HAP-1 (cell line): Measurements from ENCODE around the gene ZNF48.
A peak's percentile ranks its signal among the peaks of the same experiment; 100 is the strongest.

Experiments
- DNase-seq, 2 experiments: peaks; one replicate each; pipeline ENCODE4 v3.0.0-alpha.2; 2016 to 2020; ENCODE audit warnings: low spot score in 2 of 2
- H3K27me3 ChIP-seq: fragments of 250-450 bp; sonication (Bioruptor Pico); 2 replicates; pipeline ENCODE4 v1.5.1; 2020; ENCODE audit warnings: low read depth, mild to moderate bottlenecking, moderate library complexity
- H3K36me3 ChIP-seq: fragments of 250-450 bp; sonication (Bioruptor Pico); replicated peaks from 2 replicates; pipeline ENCODE4 v1.5.1; 2020; ENCODE audit warnings: mild to moderate bottlenecking
- H3K4me1 ChIP-seq: fragments of 250-450 bp; sonication (Bioruptor Pico); 2 replicates; pipeline ENCODE4 v1.5.1; 2020; ENCODE audit warnings: mild to moderate bottlenecking
- H3K4me3 ChIP-seq: fragments of 250-450 bp; sonication (Bioruptor Pico); 2 replicates; pipeline ENCODE4 v1.5.1; 2020; ENCODE audit warnings: mild to moderate bottlenecking, moderate library complexity
- H3K9me3 ChIP-seq: fragments of 250-450 bp; sonication (Bioruptor Pico); 2 replicates; pipeline ENCODE4 v1.5.1; 2020; ENCODE audit warnings: mild to moderate bottlenecking, moderate library complexity
- in situ Hi-C: fragments of 300-500 bp; cut with MboI; formaldehyde crosslinking; loops from 3 replicates; pipeline ENCODE4 v1.14.3; 2020; ENCODE audit warnings: low sequenced_read_pairs, inconsistent platforms, mixed read lengths

The ZNF48 gene

GRCh38 chr16:30397056-30397455 lies 1.8 kb downstream of the ZNF48 start:
- H3K4me3 ChIP-seq: no peak overlapping the region
- in situ Hi-C loops: loop anchor here (25.0 kb wide), 2 partner anchors 310 to 515 kb away; partner anchors contain the start of genes FBXL19, PPP4C, TBX6 and YPEL3

GRCh38 chr16:30397776-30398660 lies 2.8 kb downstream of the ZNF48 start:
- H3K9me3 ChIP-seq: no peaks in the 10 kb centered on the region
- peaks cover 18% of the 10 kb centered on the region for H3K36me3 ChIP-seq
- H3K4me3 ChIP-seq: no peak overlapping the region
- peaks cover 21% of the 10 kb centered on the region for H3K4me1 ChIP-seq
- H3K27me3 ChIP-seq: no peaks in the 10 kb centered on the region
- DNase-seq: no peak
- in situ Hi-C loops: loop anchor here (25.0 kb wide), 2 partner anchors 311 to 514 kb away; partner anchors contain the start of genes FBXL19, PPP4C, TBX6 and YPEL3

More at GRCh38 chr16:30397056-30397455, 1.8 kb downstream of the ZNF48 start:
- no peaks in the 10 kb centered on the region for H3K9me3 ChIP-seq
- no peak for DNase-seq
- peaks cover 18% of the 10 kb centered on the region for H3K36me3 ChIP-seq
- H3K27me3 ChIP-seq: no peaks in the 10 kb centered on the region
- H3K4me1 ChIP-seq: peaks cover 21% of the 10 kb centered on the region

DNA sequence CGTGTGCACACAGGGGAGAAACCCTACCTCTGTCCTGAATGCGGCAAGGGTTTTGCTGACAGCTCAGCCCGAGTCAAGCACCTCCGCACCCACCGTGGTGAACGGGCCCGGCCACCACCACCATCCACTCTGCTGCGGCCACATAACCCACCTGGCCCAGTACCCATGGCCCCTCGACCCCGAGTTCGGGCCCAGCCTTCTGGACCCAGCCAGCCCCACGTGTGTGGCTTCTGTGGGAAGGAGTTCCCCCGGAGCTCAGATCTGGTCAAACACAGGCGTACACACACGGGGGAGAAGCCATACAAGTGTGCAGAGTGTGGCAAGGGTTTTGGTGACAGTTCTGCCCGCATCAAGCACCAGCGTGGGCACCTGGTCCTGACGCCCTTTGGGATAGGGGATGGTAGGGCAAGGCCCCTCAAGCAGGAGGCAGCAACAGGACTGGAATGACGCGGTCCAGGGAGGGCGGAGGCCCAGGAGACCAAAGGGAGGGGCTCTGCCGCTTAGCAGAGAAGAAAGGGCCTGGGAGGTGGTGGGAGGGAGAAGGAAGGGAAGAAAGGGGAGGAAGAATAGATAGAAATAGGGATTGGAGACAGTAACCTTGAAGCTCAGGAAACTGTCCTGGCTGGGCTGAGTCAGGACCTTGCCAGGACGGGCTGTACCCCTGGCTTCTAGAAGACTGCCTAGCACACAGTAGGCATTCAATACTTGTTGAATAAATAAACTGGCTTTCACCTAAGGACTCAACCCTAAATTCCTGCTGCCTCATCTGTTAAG lies 3.6 kb downstream of the ZNF48 start:
- in situ Hi-C loops: loop anchor here (25.0 kb wide), 2 partner anchors 312 to 513 kb away; partner anchors contain the start of genes FBXL19, PPP4C, TBX6 and YPEL3
- Histone ChIP-seq H3K9me3 (no peaks in the 10 kb centered on the region), H3K4me3 (no peak overlapping the region), H3K4me1 (peaks cover 21% of the 10 kb centered on the region), H3K27me3 (no peaks in the 10 kb centered on the region), H3K36me3 (peaks cover 18% of the 10 kb centered on the region)
- DNase-seq: peak in 1 of 2 experiments; percentile 60

DNA sequence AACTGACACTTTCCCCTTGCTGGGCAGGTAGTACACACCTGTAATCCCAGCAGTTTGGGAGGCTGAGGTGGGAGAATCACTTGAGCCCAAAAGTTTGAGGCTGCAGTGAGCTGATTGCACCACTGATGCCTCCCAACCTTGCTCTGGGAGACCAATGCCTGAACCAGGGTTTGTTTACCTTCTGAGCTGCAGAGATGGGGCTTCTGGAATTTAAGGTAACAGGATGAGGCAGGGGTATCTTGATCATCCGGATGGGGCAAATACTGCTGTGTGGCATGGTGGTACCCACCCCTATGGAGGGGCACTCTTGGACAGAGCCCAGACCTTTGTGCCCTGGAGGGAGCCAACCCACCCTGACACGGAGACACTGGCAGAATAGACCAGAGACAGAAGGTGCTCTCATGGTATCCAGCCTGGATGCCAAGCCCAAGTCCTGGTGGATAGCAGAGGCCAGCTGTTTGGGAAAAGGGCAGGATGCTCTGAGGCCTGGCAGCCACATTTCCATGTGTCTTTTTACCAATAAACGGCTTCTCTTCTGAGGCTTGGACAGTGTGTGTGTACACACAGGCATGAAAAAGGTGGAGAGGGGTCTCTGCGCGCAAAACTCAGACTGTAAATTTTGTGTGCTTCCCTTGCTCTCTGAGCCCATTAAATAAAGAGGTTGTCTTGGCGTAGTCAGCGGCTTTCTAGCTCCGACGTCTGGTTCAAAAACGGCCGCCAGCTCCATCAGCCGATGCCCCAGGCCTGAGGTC lies 4.4 kb downstream of the ZNF48 start:
- H3K27me3 ChIP-seq: no peaks in the 10 kb centered on the region
- H3K36me3 ChIP-seq: peaks cover 18% of the 10 kb centered on the region
- DNase-seq: no peak
- H3K9me3 ChIP-seq: no peaks in the 10 kb centered on the region
- in situ Hi-C loops: loop anchor here (25.0 kb wide), 2 partner anchors 312 to 513 kb away; partner anchors contain the start of genes FBXL19, PPP4C, TBX6 and YPEL3
- peaks cover 17% of the 10 kb centered on the region for H3K4me1 ChIP-seq
- H3K4me3 ChIP-seq: peak overlapping the region; percentile 42

- H3K27me3 ChIP-seq: no peaks in the 10 kb centered on the region
- no peak for DNase-seq
- in situ Hi-C loops: no loop called here
These were observed 6.7 kb downstream of the ZNF48 start for GRCh38 chr16:30401768-30402425.

GRCh38 chr16:30406795-30407101 lies 11.5 kb downstream of the ZNF48 start:
- Histone ChIP-seq H3K27me3 (no peaks in the 10 kb centered on the region), H3K36me3 (peaks cover 25% of the 10 kb centered on the region), H3K4me1 (peaks cover 14% of the 10 kb centered on the region), H3K4me3 (peak overlapping the region; percentile 84), H3K9me3 (no peaks in the 10 kb centered on the region)
- in situ Hi-C loops: no loop called here
- DNase-seq: no peak

More at GRCh38 chr16:30401768-30402425, 6.7 kb downstream of the ZNF48 start:
- H3K4me1 ChIP-seq: peaks cover 17% of the 10 kb centered on the region
- no peaks in the 10 kb centered on the region for H3K9me3 ChIP-seq
- H3K4me3 ChIP-seq: no peak overlapping the region
- H3K36me3 ChIP-seq: peaks cover 18% of the 10 kb centered on the region

DNA sequence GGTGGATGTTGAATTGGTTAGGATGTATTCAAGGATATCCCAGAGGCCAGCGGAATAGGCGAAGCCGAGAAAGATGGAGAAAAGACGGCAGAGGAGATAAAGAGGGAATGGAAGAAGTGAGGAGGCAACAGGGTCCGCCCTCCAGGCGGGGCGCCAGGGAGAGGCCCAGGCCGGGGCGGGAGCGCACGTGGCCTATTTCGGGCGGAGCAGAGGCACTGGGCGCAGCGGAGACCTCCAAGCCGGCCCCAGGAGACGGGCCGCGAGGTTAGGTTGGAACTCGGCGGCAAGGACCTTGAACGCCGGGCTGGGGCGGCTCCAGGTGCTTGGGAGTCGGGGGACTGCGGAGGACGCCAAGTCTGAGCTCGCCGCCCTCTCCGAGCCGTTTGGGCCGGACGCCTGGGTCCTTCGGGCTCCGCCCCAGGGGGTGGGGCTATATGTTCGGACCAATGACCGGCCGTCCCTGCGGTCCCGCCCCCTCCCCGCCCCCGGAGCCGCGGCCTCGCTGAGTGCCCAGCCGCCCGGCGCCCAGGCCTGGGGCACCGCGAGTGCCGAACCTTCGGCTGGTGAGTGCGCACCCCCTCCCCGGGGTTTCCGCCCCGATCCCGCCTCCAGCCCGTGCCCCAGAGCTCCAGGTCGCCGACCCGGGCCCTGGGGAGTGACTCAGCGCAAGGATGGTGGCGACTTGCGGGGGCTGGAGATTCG lies 12.0 kb downstream of the ZNF48 start, which contains the start of gene ZNF771:
Gene ZNF771 (plus strand): TSS at position 505 of the 702 bp plus-strand sequence. CDS start 448 bp downstream, outside the sequence.
- DNase-seq: peak; percentile 84 to 97
- in situ Hi-C loops: no loop called here
- no peaks in the 10 kb centered on the region for H3K9me3 ChIP-seq
- peaks cover 14% of the 10 kb centered on the region for H3K4me1 ChIP-seq
- H3K4me3 ChIP-seq: peak within 1 kb of the TSS; percentile 84
- H3K36me3 ChIP-seq: peaks cover 30% of the 10 kb centered on the region
- H3K27me3 ChIP-seq: no peaks in the 10 kb centered on the region

DNA sequence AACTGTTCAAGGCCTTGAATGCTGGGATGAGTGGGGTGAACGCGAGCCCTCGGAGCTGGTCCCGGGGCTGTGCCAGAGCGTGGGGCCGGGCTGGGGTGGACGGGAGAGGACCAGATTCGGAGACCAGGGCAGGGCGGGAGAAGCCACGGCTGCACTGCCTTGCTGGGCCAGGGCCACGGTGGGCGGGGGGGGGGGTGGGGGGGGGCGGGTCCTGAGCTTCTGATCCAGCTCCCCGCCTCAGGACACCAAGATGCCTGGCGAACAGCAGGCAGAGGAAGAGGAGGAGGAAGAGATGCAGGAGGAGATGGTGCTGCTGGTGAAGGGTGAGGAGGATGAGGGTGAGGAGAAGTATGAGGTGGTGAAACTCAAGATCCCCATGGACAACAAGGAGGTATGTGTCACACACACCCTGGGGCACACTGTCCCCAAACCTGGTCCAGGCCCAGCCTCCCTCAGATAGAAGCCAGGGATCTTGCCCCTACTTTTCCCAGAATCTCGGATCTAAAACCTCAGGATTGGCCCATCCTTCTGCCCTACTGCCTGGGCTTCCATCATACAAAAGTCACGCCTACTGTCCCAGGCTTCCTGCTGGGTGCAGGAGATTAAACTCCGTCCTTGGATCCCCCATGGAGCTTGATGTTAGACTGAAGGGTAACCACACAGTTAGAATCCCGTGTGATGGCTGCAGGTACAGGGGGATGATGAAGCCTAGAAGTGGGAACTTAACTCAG lies 12.7 kb downstream of the ZNF48 start:
- peak overlapping the region; percentile 84 for H3K4me3 ChIP-seq
- peak in 1 of 2 experiments; percentile 55 for DNase-seq
- peaks cover 14% of the 10 kb centered on the region for H3K4me1 ChIP-seq
- peaks cover 33% of the 10 kb centered on the region for H3K36me3 ChIP-seq
- no peaks in the 10 kb centered on the region for H3K9me3 ChIP-seq
- no peaks in the 10 kb centered on the region for H3K27me3 ChIP-seq
- in situ Hi-C loops: no loop called here

- H3K9me3 ChIP-seq: no peaks in the 10 kb centered on the region
- peak overlapping the region; percentile 1; the same call in 1 of the 2 replicates for H3K4me3 ChIP-seq
- no peaks in the 10 kb centered on the region for H3K27me3 ChIP-seq
- H3K36me3 ChIP-seq: peaks cover 47% of the 10 kb centered on the region
- peak; percentile 86 to 97 for DNase-seq
- H3K4me1 ChIP-seq: peaks cover 14% of the 10 kb centered on the region
- in situ Hi-C loops: no loop called here
These were observed 14.2 kb downstream of the ZNF48 start for GRCh38 chr16:30409125-30410060.

DNA sequence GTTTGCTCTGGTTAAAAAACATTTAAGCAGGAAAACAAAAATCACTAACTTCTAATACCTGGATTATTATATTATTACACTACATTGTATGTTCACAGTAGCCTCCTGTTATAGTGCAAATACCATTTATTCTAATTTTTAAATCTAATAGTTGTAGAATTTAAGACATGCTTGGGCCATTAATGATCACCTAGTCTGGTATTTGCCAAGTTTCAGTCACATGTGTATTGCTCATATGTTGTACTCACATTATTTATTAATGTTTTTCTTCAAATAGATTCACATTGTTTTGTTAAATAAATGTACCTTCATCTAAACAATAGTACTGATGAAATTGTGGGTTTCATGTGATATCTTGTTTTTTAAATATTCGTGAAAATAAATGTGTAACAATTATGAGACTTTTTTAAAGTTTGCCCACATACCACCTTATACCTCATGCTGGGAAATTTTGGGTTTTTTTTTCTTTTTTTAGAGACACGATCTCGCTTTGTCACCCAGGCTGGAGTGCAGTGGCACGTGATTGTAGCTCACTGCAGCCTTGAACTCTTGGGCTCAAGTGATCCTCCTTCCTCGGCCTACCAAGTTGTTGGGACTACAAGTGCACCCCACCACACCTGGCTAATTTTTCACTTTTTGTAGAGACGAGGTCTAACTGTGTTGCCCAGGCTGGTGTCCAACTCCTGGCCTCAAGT lies 18.0 kb downstream of the ZNF48 start:
- no peak for DNase-seq
- Histone ChIP-seq H3K4me3 (no peak overlapping the region), H3K9me3 (no peaks in the 10 kb centered on the region), H3K4me1 (peaks cover 16% of the 10 kb centered on the region), H3K27me3 (no peaks in the 10 kb centered on the region), H3K36me3 (peaks cover 47% of the 10 kb centered on the region)
- in situ Hi-C loops: no loop called here

- H3K4me1 ChIP-seq: peaks cover 15% of the 10 kb centered on the region
- H3K36me3 ChIP-seq: peaks cover 49% of the 10 kb centered on the region
- in situ Hi-C loops: no loop called here
- no peak for DNase-seq
- H3K9me3 ChIP-seq: no peaks in the 10 kb centered on the region
- no peak overlapping the region for H3K4me3 ChIP-seq
- no peaks in the 10 kb centered on the region for H3K27me3 ChIP-seq
These were observed 18.9 kb downstream of the ZNF48 start for GRCh38 chr16:30414159-30414558.
